Measurements from ENCODE around the gene ZNF678.

DNA sequence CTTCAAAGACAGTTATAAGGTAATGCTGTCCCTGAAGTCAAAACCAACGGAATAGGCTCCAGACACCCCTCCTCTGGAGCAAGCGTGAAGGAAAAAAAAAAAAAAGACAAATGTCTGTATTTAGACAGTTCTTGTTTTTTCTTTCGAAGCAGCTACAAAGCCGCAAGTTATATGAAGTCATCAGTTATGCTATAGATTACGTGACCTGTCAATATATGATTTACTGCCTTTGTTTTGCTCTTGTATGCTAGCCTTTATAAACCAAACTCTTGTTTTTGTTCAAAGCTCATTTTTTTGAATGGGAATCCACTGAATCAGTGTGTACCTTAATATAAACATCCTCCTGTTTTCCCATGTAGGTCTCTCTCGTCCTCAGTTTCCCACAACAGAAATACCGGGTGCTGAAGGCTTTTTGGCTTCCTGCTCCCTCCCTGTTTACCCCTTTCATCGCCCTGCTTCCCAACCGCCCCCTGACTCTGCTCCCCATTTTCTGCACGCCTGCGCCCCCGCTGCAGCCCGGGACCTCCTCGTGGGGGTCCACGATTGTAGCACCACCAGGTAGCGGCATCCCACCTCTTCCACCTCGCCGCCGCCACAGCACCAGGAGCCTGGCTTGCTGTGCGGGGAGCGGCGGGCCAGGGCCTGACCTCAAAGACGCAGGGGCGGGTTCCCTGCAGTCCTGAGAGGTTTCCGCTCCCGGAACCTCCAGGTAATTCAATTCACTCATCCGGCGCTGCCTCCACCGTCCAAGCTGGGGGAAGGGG lies 5.2 kb upstream of the ZNF678 start:
- TF ChIP-seq, protein P1, sequence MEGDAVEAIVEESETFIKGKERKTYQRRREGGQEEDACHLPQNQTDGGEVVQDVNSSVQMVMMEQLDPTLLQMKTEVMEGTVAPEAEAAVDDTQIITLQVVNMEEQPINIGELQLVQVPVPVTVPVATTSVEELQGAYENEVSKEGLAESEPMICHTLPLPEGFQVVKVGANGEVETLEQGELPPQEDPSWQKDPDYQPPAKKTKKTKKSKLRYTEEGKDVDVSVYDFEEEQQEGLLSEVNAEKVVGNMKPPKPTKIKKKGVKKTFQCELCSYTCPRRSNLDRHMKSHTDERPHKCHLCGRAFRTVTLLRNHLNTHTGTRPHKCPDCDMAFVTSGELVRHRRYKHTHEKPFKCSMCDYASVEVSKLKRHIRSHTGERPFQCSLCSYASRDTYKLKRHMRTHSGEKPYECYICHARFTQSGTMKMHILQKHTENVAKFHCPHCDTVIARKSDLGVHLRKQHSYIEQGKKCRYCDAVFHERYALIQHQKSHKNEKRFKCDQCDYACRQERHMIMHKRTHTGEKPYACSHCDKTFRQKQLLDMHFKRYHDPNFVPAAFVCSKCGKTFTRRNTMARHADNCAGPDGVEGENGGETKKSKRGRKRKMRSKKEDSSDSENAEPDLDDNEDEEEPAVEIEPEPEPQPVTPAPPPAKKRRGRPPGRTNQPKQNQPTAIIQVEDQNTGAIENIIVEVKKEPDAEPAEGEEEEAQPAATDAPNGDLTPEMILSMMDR (conservative IDR thresholded peaks at IDR 0.05; ENCODE audit: low read depth, low read length), result no peak
- TF ChIP-seq, protein P2, sequence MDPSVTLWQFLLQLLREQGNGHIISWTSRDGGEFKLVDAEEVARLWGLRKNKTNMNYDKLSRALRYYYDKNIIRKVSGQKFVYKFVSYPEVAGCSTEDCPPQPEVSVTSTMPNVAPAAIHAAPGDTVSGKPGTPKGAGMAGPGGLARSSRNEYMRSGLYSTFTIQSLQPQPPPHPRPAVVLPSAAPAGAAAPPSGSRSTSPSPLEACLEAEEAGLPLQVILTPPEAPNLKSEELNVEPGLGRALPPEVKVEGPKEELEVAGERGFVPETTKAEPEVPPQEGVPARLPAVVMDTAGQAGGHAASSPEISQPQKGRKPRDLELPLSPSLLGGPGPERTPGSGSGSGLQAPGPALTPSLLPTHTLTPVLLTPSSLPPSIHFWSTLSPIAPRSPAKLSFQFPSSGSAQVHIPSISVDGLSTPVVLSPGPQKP (IDR thresholded peaks at IDR 0.05; ENCODE audit: borderline replicate concordance, low read depth, low read length), result no peak
- TF ChIP-seq FOS (IDR thresholded peaks at IDR 0.05; ENCODE audit: low read depth, low read length) (no peak), POLR2A (IDR thresholded peaks at IDR 0.05; ENCODE audit: low read depth, low read length) (no peak)
